ENCODE measurements around the gene TAOK3. TPM values are rescaled to one million over a fixed set of nuclear protein-coding genes. Genes with fewer than 3 reads are reported as not detected.
"Not testable (repeated sequence)": the region's sequence is repeated elsewhere in the genome, so short reads cannot be mapped to it uniquely, and the experiment has no call there.

Gene TAOK3
- 14.1 and 24.1 TPM in 2 replicates for total RNA-seq (2014; rRNA removed; shearing (Covaris generic))

GRCh38 chr12:118372541-118373495 lies at the start of gene TAOK3:
TSS of gene TAOK3 (minus strand) at chr12:118372907. CDS start at chr12:118255567, 117,340 bp downstream.
- peak; percentile 97 for DNase-seq (ENCODE audit: low spot score)

GRCh38 chr12:118420673-118421072 lies 48.0 kb upstream of the TAOK3 start:
- no peak for DNase-seq (ENCODE audit: low spot score)

- no peak for DNase-seq (ENCODE audit: low spot score)
These were observed 45.8 kb upstream of the TAOK3 start for GRCh38 chr12:118418385-118419057.

DNA sequence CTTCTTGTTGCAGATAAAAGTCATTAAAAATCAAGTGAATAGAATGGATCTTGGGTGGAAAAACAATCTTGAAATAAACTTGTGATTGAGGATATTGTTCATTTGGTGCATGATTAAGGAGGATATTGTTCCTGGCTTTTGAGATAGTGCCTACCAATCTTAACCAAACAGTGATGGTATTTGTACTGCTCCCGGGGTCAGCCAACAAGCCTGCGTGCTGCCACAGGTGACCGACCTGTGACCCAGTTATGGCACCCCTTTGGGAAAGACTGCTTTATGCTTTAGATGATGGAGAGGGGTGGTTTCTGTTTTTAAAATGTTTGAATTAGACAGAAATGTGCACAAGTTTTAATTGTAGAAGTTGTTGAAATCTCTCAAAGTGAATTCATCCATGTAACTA lies 45.2 kb upstream of the TAOK3 start:
- DNase-seq (ENCODE audit: low spot score) = no peak

DNA sequence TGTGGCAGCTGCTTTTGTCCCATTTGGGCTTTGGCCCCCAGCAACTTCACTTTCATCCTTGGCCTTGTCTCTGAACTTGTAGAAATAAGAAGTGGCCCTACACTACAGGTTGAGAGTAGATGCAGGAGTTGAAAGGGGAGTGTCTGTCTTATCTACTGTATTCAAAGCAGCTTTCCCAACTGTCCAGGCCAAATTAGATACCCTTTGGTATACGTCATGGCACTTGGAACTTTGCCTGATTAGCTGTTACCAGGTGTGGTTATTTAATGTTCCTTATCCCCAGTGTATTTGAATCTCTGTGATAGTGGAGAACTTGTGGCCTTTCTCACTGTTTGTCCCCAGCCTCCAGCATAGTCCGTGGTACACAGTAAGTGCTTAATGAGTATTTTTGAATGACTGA lies 37.1 kb upstream of the TAOK3 start:
- DNase-seq (ENCODE audit: low spot score) = no peak

DNA sequence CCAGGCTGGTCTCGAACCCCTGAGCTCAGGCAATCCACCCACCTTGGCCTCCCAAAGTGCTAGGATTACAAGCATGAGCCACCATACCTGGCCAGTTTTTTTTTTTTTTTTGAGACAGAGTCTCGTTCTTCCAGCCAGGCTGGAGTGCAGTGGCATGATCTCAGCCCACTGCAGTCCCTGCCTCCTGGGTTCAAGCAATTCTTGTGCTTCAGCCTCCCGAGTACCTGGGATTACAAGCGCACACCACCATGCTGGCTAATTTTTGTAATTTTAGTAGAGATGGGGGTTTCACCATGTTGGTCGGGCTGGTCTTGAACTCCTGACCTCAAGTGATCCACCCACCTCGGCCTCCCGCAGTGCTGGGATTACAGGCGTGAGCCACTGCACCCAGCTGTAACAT lies 35.5 kb upstream of the TAOK3 start:
- not testable (repeated sequence) for DNase-seq (ENCODE audit: low spot score)

GRCh38 chr12:118404876-118405521 lies 32.3 kb upstream of the TAOK3 start:
- peak; percentile 54 for DNase-seq (ENCODE audit: low spot score)

GRCh38 chr12:118402251-118402650 lies 29.5 kb upstream of the TAOK3 start:
- DNase-seq (ENCODE audit: low spot score) = no peak

GRCh38 chr12:118398940-118399339 lies 26.2 kb upstream of the TAOK3 start:
- no peak for DNase-seq (ENCODE audit: low spot score)

GRCh38 chr12:118398524-118398923 lies 25.8 kb upstream of the TAOK3 start:
- DNase-seq (ENCODE audit: low spot score) = no peak

- no peak for DNase-seq (ENCODE audit: low spot score)
These were observed 25.2 kb upstream of the TAOK3 start for GRCh38 chr12:118397708-118398440.

DNA sequence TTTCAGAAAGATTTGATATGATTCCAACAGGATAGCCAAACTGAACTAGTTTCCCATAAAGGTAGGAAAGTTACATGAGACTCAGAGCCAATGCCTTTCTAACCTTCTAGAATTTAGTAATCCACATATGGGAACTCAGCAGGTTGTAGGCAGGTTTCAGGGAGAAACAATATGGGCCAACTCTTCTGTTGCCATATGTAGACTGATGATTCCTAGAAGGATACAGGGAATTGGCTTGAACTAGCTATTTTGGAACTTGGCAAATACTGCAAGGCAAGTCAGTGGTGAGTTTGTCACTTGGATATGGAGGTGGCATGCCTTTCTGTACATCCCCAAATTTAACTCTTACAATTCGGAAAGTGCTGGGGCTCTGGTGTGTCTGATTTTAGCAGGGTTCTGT lies 19.1 kb upstream of the TAOK3 start:
- DNase-seq (ENCODE audit: low spot score) = no peak

DNA sequence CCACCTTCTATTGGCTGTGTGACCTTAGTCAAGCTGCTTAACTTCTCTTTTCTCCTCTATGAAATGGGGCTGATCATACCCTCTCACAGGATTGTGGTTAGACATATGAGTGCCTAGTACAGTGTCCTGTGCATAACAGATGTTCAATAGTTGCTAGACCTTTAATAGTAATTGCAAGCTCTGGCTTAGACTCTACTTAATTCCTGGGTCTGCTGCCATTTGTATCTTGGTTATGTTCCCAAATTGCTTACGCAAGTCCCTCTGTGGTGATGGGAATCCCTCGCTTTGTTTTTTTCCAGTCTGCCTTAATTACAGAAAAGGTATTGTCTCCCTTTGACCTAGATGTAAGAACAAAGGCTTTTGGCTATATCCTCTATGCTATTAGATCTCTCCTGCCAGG lies 18.7 kb upstream of the TAOK3 start:
- DNase-seq (ENCODE audit: low spot score) = no peak

DNA sequence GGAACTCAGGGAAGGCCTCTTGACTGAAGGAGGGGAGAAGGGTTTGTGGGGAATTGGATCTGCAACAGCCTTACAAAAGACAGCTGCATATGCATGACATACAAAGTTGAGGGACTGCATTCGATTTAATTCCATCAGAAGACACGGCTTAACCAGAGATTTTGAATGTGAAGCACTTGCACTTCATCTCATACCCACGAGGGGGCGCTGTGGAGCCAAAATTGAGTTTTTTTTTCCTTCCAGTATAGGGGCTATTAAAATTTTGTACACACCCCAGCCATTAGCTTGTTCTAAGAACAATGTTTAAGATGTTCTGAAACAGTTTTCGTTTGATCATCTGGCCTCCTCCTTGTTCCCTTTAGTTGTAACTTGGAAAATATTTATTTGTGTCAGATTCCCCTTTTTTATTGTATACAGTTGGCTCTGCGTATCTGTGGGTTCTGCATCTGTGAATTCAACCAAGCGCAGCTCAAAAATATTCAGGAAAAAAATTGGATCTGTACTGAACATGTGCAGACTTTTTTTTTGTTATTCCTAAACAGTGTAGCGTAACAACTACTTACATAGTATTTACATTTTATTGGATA lies 5.3 kb upstream of the TAOK3 start:
- DNase-seq (ENCODE audit: low spot score) = no peak

- no peak for DNase-seq (ENCODE audit: low spot score)
These were observed 4.5 kb upstream of the TAOK3 start for GRCh38 chr12:118377021-118377883.

DNA sequence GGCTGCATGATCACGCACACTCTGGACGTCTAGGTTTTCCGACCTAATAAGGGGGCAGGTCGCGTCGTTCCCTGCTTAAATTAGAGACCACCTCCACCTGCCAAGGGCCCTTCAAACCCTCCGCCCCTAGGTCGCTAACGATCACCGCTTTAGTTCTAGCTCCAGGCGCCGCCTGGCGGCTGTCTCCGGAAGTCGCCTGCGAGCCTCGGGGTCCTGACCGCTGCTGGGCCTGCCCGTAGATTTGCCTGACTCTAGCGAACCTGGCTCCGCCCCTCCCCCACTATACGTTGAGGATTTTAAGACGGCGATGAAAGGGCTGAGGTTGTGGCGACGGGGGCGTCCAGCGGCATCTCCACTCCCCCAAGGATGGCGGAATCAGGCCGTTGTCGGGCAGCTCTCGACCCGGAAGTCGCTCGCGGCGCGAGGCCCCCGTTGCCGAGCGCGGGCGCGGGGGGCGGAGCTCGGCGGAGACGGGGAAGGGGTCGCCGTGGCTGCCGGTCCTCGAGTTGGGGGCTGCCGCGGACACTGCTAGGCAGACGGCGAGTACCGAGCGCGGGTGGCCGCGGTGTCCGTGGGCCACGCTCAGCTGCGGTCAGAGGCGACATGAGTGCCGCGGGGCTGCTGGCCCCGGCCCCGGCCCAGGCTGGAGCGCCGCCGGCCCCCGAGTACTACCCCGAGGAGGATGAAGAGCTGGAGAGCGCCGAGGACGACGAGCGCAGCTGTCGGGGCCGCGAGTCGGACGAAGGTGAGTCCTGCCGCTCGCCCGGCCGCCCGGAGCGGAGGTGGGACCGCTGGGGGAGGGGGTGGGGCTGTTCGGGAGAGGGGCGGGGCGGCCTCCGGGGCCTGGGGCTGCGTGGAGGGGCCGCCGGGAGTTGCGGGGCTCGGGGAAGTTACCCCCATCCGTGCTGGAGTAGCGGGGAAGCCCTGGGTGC lies 3.6 kb upstream of the TAOK3 start, which contains the start of gene SUDS3:
SUDS3 (plus strand) TSS at position 467 of the 932 bp plus-strand sequence; CDS start at position 604, 137 bp downstream.
- peak; percentile 47 for DNase-seq (ENCODE audit: low spot score)

DNA sequence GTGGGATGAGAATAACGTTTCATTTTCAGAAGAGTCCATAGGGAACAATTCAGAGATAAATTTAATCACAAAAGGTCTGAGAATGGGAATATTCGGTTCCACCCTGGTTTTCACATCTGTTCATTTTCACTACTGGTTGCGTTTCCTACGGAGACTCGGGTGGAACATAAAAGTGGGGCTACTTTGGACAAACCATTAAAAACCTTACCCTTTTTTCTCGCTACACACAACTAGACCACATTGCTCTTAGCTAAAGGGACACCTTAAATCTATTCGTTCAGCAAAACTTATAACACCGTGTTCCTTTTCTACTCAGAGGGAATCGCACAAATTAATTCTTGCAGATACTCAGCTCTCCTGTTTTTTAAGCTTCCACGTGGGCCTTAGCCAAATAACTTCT lies 2.6 kb upstream of the TAOK3 start:
- no peak for DNase-seq (ENCODE audit: low spot score)

DNA sequence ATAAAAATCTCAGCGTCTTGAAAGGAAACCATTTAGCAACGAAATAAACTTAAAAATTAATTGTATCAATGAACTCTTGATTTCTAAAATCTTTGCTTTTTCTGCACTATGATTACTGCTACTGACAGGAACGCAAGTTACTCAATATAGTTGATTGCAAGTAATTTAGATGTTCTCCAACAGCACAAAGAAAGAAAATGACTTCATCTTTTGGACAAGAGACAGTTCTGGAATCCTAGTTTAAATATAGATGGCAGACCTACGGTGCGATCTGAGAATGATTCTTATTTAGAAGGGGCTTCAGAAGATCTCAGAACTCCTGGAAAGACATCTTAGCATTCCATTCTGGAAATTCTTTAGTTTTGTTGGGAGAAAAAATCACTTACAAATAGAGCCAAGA lies 2.2 kb upstream of the TAOK3 start:
- no peak for DNase-seq (ENCODE audit: low spot score)

DNA sequence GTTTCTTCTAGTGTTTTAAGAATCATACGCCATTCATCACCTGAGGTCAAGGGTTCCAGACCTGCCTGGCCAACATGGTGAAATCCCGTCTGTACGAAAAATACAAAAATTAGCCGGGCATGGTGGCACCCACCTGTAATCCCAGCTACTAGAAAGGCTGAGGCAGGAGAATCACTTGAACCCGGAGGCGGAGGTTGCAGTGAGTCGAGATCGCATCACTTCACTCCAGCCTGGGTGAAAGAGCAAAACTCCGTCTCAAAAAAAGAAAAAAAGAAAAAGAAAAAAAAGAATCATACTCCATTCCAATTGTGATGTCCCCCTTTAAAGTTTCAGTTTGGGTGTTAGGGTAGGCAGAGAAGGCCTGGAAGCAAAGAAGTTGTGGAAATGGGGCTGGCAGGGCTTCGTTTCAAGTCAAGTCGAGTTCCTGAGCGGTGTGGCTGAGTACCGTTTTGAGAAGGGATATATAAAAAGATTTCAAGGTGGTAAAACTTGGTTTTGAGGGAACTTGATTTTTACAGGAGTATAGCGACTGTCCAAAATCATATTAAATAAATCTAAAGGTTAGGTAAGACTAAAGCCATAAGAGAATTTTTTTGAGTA lies 1.5 kb upstream of the TAOK3 start:
- no peak for DNase-seq (ENCODE audit: low spot score)
